MM.1S (cell line): ENCODE results near the gene RGL2.

Experiments
- CTCF ChIP-seq: fragments of 300-600 bp; sonication (generic); IDR thresholded peaks from 2 replicates; pipeline ENCODE4 v1.5.1; 2016; ENCODE audit warnings: antibody characterized with exemption, low read length, mixed read lengths
- EZH2 ChIP-seq: fragments of 300-600 bp; sonication (generic); optimal IDR thresholded peaks from 2 replicates; pipeline ENCODE3; 2017; ENCODE audit warnings: low read depth, mild to moderate bottlenecking, antibody characterized with exemption, low read length, mixed read lengths
- EZH2phosphoT487 ChIP-seq: fragments of 300-600 bp; sonication (generic); IDR thresholded peaks from 2 replicates; pipeline ENCODE4 v1.6.1; 2018; ENCODE audit warnings: antibody characterized with exemption, low read length

DNA sequence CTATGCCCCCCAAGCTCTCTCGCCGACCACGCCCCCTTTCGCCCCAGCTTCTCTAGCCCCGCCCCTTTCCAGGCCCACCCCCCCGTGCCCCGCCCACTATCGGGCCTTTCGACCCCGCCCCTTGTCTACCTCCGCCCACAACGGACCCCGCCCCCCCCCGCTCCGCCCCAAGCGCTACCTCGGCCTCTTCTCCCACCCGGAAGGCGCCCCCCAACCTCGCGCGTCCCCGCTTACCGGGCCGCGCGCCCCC is 18.6 kb upstream of the RGL2 start:
- TF ChIP-seq EZH2 (no peak), CTCF (no peak), EZH2phosphoT487 (no peak)
